ENCODE results near the gene FGF3. TPM values are rescaled to one million over a fixed set of nuclear protein-coding genes. Genes with fewer than 3 reads are reported as not detected.

The FGF3 gene
- total RNA-seq, 1 experiment from 2014 or later = not detected

- Histone ChIP-seq H3K9me3 (ENCODE audit: low read length) (no peaks in the 10 kb centered on the region), H3K79me2 (ENCODE audit: low read length) (no peaks in the 10 kb centered on the region), H3K9me2 (replicated peaks; ENCODE audit: low read length) (no peaks in the 10 kb centered on the region), H3K4me2 (ENCODE audit: low read length) (peak overlapping the region; percentile 94), H3K4me1 (ENCODE audit: insufficient read depth, low read length) (peaks cover 13% of the 10 kb centered on the region; the same call in 1 of the 2 replicates), H3K27ac (ENCODE audit: low read length) (no peak overlapping the region), H4K20me1 (ENCODE audit: low read length) (no peaks in the 10 kb centered on the region), H3F3A (ENCODE audit: low read length, unreplicated experiment) (no peaks in the 10 kb centered on the region), H3K9ac (ENCODE audit: low read length) (no peak overlapping the region), H2AFZ (ENCODE audit: low read length) (peak overlapping the region; percentile 79), H3K36me3 (ENCODE audit: low read depth, low read length) (no peaks in the 10 kb centered on the region), H3K27me3 (ENCODE audit: low read length) (peaks cover 60% of the 10 kb centered on the region), H3K4me3 (ENCODE audit: low read length) (peak overlapping the region; percentile 65)
- no peak for TF ChIP-seq CTCF (conservative IDR thresholded peaks at IDR 0.05; ENCODE audit: low read depth, low read length)
- peak; percentile 94 for TF ChIP-seq EZH2 (IDR thresholded peaks at IDR 0.05; ENCODE audit: low read length, unreplicated experiment)
- TF ChIP-seq EZH2phosphoT487 (IDR thresholded peaks at IDR 0.05; ENCODE audit: borderline replicate concordance, low read length) = peak; percentile 44; the same call in 1 of the 2 replicates
- peak; percentile 54 for ATAC-seq
- DNase-seq = peak; percentile 26
- no TSS peak for BruUV-seq (replicated peaks)
- POLR2A ChIA-PET (ENCODE audit: unreplicated experiment) = no interaction called here
- intact Hi-C loops (cut with micrococcal nuclease) = no loop called here
- CTCF ChIA-PET = no interaction called here
These were observed 1.7 kb downstream of the FGF3 start for GRCh38 chr11:69817265-69818230.

GRCh38 chr11:69816671-69817070, 2.5 kb downstream of the FGF3 start:
- Histone ChIP-seq H3K4me3 (ENCODE audit: low read length) (no peak overlapping the region), H3K36me3 (ENCODE audit: low read depth, low read length) (no peaks in the 10 kb centered on the region), H3K9me2 (replicated peaks; ENCODE audit: low read length) (no peaks in the 10 kb centered on the region), H3F3A (ENCODE audit: low read length, unreplicated experiment) (no peaks in the 10 kb centered on the region), H3K4me1 (ENCODE audit: insufficient read depth, low read length) (peaks cover 13% of the 10 kb centered on the region; the same call in 1 of the 2 replicates), H3K4me2 (ENCODE audit: low read length) (peak overlapping the region; percentile 94; the same call in 1 of the 2 replicates), H3K79me2 (ENCODE audit: low read length) (no peaks in the 10 kb centered on the region), H3K27me3 (ENCODE audit: low read length) (peaks cover 60% of the 10 kb centered on the region), H3K9ac (ENCODE audit: low read length) (no peak overlapping the region), H3K9me3 (ENCODE audit: low read length) (no peaks in the 10 kb centered on the region), H3K27ac (ENCODE audit: low read length) (no peak overlapping the region), H4K20me1 (ENCODE audit: low read length) (no peaks in the 10 kb centered on the region), H2AFZ (ENCODE audit: low read length) (no peak overlapping the region)
- intact Hi-C loops (cut with micrococcal nuclease) = no loop called here
- DNase-seq (no peak), ATAC-seq (no peak)
- ChIA-PET CTCF (no interaction called here), POLR2A (ENCODE audit: unreplicated experiment) (no interaction called here)
- no TSS peak for BruUV-seq (replicated peaks)
- TF ChIP-seq EZH2phosphoT487 (IDR thresholded peaks at IDR 0.05; ENCODE audit: borderline replicate concordance, low read length) (no peak), EZH2 (IDR thresholded peaks at IDR 0.05; ENCODE audit: low read length, unreplicated experiment) (no peak), CTCF (conservative IDR thresholded peaks at IDR 0.05; ENCODE audit: low read depth, low read length) (no peak)

- H3K27me3 ChIP-seq (ENCODE audit: low read length) = peaks cover 57% of the 10 kb centered on the region
- TF ChIP-seq EZH2 (IDR thresholded peaks at IDR 0.05; ENCODE audit: low read length, unreplicated experiment) (no peak), CTCF (conservative IDR thresholded peaks at IDR 0.05; ENCODE audit: low read depth, low read length) (no peak), EZH2phosphoT487 (IDR thresholded peaks at IDR 0.05; ENCODE audit: borderline replicate concordance, low read length) (no peak)
- peaks cover 13% of the 10 kb centered on the region; the same call in 1 of the 2 replicates for H3K4me1 ChIP-seq (ENCODE audit: insufficient read depth, low read length)
- H3K79me2 ChIP-seq (ENCODE audit: low read length) = no peaks in the 10 kb centered on the region
- ATAC-seq (no peak), DNase-seq (no peak)
- no peaks in the 10 kb centered on the region for H3K36me3 ChIP-seq (ENCODE audit: low read depth, low read length)
- H3K9me2 ChIP-seq (replicated peaks; ENCODE audit: low read length) = no peaks in the 10 kb centered on the region
- H4K20me1 ChIP-seq (ENCODE audit: low read length) = no peaks in the 10 kb centered on the region
- H3F3A ChIP-seq (ENCODE audit: low read length, unreplicated experiment) = no peaks in the 10 kb centered on the region
- H3K9ac ChIP-seq (ENCODE audit: low read length) = no peak overlapping the region
- no peak overlapping the region for H3K4me2 ChIP-seq (ENCODE audit: low read length)
- no TSS peak for BruUV-seq (replicated peaks)
- H3K27ac ChIP-seq (ENCODE audit: low read length) = no peak overlapping the region
- intact Hi-C loops (cut with micrococcal nuclease) = no loop called here
- ChIA-PET POLR2A (ENCODE audit: unreplicated experiment) (no interaction called here), CTCF (no interaction called here)
- H3K4me3 ChIP-seq (ENCODE audit: low read length) = no peak overlapping the region
- no peaks in the 10 kb centered on the region for H3K9me3 ChIP-seq (ENCODE audit: low read length)
- H2AFZ ChIP-seq (ENCODE audit: low read length) = no peak overlapping the region
These were observed 3.2 kb downstream of the FGF3 start for GRCh38 chr11:69815973-69816372.
